ENCODE measurements around the gene RPS6KA1. TPM values are rescaled to one million over a fixed set of nuclear protein-coding genes. Genes with fewer than 3 reads are reported as not detected.
A peak's percentile ranks its signal among the peaks of the same experiment; 100 is the strongest.

Gene RPS6KA1
- total RNA-seq, 2 experiments from 2014 or later = 72.2 to 91.0 TPM

DNA sequence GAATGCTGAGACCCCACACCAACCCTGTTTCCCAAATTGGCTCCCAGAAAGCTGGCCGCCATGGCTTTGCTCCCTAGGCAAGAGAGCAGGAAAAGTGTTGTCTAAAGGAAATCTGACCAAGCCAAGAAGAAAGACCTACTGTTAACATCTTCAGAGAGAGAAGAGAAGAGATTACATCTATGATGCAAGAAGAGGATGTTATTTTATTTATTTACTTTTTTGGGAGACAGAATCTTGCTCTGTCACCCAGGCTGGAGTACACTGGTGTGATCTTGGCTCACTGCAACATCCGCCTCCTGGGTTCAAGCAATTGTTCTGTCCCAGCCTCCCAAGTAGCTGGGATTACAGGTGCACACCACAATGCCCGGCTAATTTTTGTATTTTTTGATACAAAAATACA, 35.6 kb upstream of the RPS6KA1 start:
- H3K9me3 ChIP-seq (ENCODE audit: low read length) = no peaks in the 10 kb centered on the region
- H2AFZ ChIP-seq (ENCODE audit: low read length) = no peak overlapping the region
- BruUV-seq (replicated peaks) = no TSS peak
- H3K4me2 ChIP-seq (ENCODE audit: low read length) = no peak overlapping the region
- ChIA-PET CTCF (ENCODE audit: unreplicated experiment) (no interaction called here), POLR2A (no interaction called here)
- H3K4me3 ChIP-seq (ENCODE audit: low read depth, low read length, poor library complexity, severe bottlenecking) = no peak overlapping the region
- DNase-seq (ENCODE audit: low spot score) = no peak
- no peak overlapping the region for H3K27ac ChIP-seq (ENCODE audit: low read depth, low read length, poor library complexity, severe bottlenecking)
- TF ChIP-seq, protein P1, sequence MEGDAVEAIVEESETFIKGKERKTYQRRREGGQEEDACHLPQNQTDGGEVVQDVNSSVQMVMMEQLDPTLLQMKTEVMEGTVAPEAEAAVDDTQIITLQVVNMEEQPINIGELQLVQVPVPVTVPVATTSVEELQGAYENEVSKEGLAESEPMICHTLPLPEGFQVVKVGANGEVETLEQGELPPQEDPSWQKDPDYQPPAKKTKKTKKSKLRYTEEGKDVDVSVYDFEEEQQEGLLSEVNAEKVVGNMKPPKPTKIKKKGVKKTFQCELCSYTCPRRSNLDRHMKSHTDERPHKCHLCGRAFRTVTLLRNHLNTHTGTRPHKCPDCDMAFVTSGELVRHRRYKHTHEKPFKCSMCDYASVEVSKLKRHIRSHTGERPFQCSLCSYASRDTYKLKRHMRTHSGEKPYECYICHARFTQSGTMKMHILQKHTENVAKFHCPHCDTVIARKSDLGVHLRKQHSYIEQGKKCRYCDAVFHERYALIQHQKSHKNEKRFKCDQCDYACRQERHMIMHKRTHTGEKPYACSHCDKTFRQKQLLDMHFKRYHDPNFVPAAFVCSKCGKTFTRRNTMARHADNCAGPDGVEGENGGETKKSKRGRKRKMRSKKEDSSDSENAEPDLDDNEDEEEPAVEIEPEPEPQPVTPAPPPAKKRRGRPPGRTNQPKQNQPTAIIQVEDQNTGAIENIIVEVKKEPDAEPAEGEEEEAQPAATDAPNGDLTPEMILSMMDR (conservative IDR thresholded peaks at IDR 0.05; ENCODE audit: low read length) = no peak
- TF ChIP-seq EZH2phosphoT487 (IDR thresholded peaks at IDR 0.05; ENCODE audit: borderline replicate concordance, low read depth, low read length) = no peak
- no peaks in the 10 kb centered on the region for H3K36me3 ChIP-seq (ENCODE audit: insufficient read depth, low read length)
- H3K4me1 ChIP-seq (ENCODE audit: insufficient read depth, low read length, poor library complexity, severe bottlenecking) = peaks cover 16% of the 10 kb centered on the region
- no peaks in the 10 kb centered on the region for H3K79me2 ChIP-seq (ENCODE audit: insufficient read depth, low read depth, low read length)
- no peaks in the 10 kb centered on the region for H3K9me2 ChIP-seq (ENCODE audit: insufficient read depth, low read length)
- intact Hi-C loops (cut with micrococcal nuclease; ENCODE audit: unreplicated experiment) = no loop called here
- no peaks in the 10 kb centered on the region for H4K20me1 ChIP-seq (ENCODE audit: insufficient read depth, low read length)

DNA sequence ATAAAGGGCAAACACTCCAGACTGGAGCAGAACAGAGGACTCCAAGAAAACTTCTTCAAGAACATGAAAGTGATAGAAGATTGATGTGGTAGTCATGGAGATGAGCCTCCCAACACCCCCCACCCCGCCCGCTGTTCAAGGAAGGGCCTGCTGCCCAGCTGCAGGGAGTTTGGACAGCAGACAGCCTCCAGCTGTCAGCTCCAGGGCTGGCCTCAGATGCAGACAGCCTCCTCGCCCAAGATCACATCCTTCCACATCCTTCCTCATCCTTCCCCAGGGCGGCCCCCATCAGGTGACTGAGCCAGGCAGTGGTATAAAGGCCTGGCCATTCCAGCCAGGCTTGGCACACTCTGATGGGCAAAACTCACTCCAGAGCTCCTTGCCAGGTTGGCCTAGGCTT, 32.7 kb upstream of the RPS6KA1 start:
- H2AFZ ChIP-seq (ENCODE audit: low read length) = no peak overlapping the region
- POLR2A ChIA-PET = interaction anchor here (0.7 kb wide), 1 partner anchor 221 kb away, joined by 3 read pairs; no protein-coding TSS in a partner anchor
- no TSS peak for BruUV-seq (replicated peaks)
- H3K9me2 ChIP-seq (ENCODE audit: insufficient read depth, low read length) = no peaks in the 10 kb centered on the region
- TF ChIP-seq, protein P1 (conservative IDR thresholded peaks at IDR 0.05; ENCODE audit: low read length) = no peak
- TF ChIP-seq EZH2phosphoT487 (IDR thresholded peaks at IDR 0.05; ENCODE audit: borderline replicate concordance, low read depth, low read length) = no peak
- no peak overlapping the region for H3K4me2 ChIP-seq (ENCODE audit: low read length)
- H3K79me2 ChIP-seq (ENCODE audit: insufficient read depth, low read depth, low read length) = peaks cover 3% of the 10 kb centered on the region; the same call in 1 of the 2 replicates
- no peak for DNase-seq (ENCODE audit: low spot score)
- H3K36me3 ChIP-seq (ENCODE audit: insufficient read depth, low read length) = no peaks in the 10 kb centered on the region
- intact Hi-C loops (cut with micrococcal nuclease; ENCODE audit: unreplicated experiment) = no loop called here
- no peak overlapping the region for H3K4me3 ChIP-seq (ENCODE audit: low read depth, low read length, poor library complexity, severe bottlenecking)
- H3K27ac ChIP-seq (ENCODE audit: low read depth, low read length, poor library complexity, severe bottlenecking) = no peak overlapping the region
- H3K4me1 ChIP-seq (ENCODE audit: insufficient read depth, low read length, poor library complexity, severe bottlenecking) = peaks cover 32% of the 10 kb centered on the region
- no peaks in the 10 kb centered on the region for H3K9me3 ChIP-seq (ENCODE audit: low read length)
- H4K20me1 ChIP-seq (ENCODE audit: insufficient read depth, low read length) = no peaks in the 10 kb centered on the region
- CTCF ChIA-PET (ENCODE audit: unreplicated experiment) = no interaction called here

DNA sequence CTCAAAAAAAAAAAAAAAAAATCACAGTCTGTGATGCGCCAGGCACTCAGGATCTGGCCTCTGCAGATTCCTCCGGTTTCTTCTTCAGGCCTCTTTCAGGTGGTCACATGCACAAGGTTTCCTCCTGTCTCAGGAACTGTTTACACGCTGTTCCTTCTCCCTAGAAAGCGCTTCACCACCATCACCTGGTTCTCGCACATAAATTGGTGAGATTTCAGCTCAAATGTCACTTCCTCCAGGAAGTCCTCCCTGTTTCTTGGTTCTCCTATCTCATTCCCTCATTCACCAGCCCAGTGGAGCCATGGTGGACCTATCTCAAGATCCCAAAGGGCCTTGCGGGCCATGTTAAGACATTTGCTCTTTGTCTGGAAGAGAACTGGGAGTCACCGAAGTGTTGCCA, 30.7 kb upstream of the RPS6KA1 start:
- Histone ChIP-seq H3K9me2 (ENCODE audit: insufficient read depth, low read length) (no peaks in the 10 kb centered on the region), H3K79me2 (ENCODE audit: insufficient read depth, low read depth, low read length) (peaks cover 3% of the 10 kb centered on the region; the same call in 1 of the 2 replicates), H3K27ac (ENCODE audit: low read depth, low read length, poor library complexity, severe bottlenecking) (no peak overlapping the region), H3K36me3 (ENCODE audit: insufficient read depth, low read length) (no peaks in the 10 kb centered on the region), H3K4me3 (ENCODE audit: low read depth, low read length, poor library complexity, severe bottlenecking) (no peak overlapping the region), H3K4me1 (ENCODE audit: insufficient read depth, low read length, poor library complexity, severe bottlenecking) (peaks cover 25% of the 10 kb centered on the region), H2AFZ (ENCODE audit: low read length) (no peak overlapping the region), H3K9me3 (ENCODE audit: low read length) (no peaks in the 10 kb centered on the region), H3K4me2 (ENCODE audit: low read length) (peak overlapping the region; percentile 84; the same call in 1 of the 2 replicates), H4K20me1 (ENCODE audit: insufficient read depth, low read length) (no peaks in the 10 kb centered on the region)
- no peak for DNase-seq (ENCODE audit: low spot score)
- CTCF ChIA-PET (ENCODE audit: unreplicated experiment) = no interaction called here
- intact Hi-C loops (cut with micrococcal nuclease; ENCODE audit: unreplicated experiment) = no loop called here
- TF ChIP-seq EZH2phosphoT487 (IDR thresholded peaks at IDR 0.05; ENCODE audit: borderline replicate concordance, low read depth, low read length) = no peak
- TF ChIP-seq, protein P1 (conservative IDR thresholded peaks at IDR 0.05; ENCODE audit: low read length) = no peak
- POLR2A ChIA-PET = interaction anchor here (0.7 kb wide), 1 partner anchor 153 kb away, joined by 5 read pairs; no protein-coding TSS in a partner anchor
- no TSS peak for BruUV-seq (replicated peaks)
